ENCODE data around the gene ATAD3A.
"Not testable (repeated sequence)": the region's sequence is repeated elsewhere in the genome, so short reads cannot be mapped to it uniquely, and the experiment has no call there.

The ATAD3A gene

GRCh38 chr1:1490633-1491230 is 21.2 kb upstream of the ATAD3A start:
- no peak for DNase-seq

DNA sequence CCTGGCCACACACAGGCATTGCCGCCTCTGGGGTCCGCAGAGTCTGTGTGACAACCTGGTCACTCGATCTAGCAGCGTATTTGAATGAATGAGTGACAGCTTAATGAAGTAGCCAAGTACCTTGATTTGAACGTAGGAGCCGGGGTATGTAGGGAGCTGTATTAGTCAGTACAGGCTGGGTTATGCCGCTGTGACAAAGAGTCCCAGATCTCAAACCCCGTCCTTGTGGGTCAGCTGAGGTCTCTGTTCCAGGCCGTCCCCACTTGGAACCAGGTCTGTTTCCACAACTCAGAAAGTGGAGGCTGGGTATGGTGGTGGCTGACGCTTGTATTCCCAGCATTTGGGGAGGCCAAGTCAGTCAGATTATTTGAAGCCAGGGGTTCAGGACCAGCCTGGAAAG is 20.4 kb upstream of the ATAD3A start:
- DNase-seq: no peak

- not testable (repeated sequence) for DNase-seq
These were observed 17.7 kb upstream of the ATAD3A start for GRCh38 chr1:1494311-1494710.

GRCh38 chr1:1495461-1495975 is 16.4 kb upstream of the ATAD3A start:
- not testable (repeated sequence) for DNase-seq

- DNase-seq: peak; percentile 81
These were observed 7.1 kb upstream of the ATAD3A start for GRCh38 chr1:1504777-1505365.

DNA sequence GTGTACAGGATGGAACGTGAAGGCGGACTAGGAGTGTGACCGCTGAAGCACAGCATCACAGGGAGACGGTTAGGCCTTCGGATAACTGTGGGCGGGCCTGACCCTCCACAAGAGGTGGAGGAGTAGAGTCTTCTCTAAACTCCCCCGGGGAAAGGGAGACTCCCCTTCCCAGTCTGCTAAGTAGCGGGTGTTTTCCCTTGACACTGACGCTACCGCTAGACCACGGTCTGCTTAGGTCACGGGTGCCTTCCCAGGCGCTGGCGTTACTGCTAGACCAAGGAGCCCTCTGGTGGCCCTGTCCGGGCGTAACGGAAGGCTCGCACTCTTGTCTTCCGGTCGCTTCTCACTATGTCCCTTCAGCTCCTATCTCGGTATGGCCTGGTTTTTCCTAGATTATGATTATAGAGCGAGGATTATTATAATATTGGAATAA is 6.6 kb upstream of the ATAD3A start:
- not testable (repeated sequence) for DNase-seq

DNA sequence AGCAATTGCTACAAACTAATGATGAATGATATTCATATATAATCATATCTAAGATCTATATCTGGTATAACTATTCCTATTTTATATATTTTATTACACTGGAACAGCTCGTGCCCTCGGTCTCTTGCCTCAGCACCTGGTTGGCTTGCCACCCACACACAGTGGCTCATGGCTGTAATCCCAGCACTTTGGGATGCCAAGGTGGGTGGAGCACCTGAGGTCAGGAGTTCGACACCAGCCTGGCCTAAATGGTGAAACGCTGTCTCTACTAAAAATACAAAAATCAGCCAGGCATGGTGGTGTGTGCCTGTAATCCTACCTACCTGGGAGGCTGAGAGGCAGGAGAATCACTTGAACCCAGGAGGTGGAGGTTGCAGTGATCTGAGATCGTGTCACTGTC is 6.2 kb upstream of the ATAD3A start:
- not testable (repeated sequence) for DNase-seq

GRCh38 chr1:1507305-1507704 is 4.7 kb upstream of the ATAD3A start:
- DNase-seq: no peak

- not testable (repeated sequence) for DNase-seq
These were observed 3.0 kb upstream of the ATAD3A start for GRCh38 chr1:1508775-1509464.

GRCh38 chr1:1509465-1509850 is 2.5 kb upstream of the ATAD3A start:
- not testable (repeated sequence) for DNase-seq

DNA sequence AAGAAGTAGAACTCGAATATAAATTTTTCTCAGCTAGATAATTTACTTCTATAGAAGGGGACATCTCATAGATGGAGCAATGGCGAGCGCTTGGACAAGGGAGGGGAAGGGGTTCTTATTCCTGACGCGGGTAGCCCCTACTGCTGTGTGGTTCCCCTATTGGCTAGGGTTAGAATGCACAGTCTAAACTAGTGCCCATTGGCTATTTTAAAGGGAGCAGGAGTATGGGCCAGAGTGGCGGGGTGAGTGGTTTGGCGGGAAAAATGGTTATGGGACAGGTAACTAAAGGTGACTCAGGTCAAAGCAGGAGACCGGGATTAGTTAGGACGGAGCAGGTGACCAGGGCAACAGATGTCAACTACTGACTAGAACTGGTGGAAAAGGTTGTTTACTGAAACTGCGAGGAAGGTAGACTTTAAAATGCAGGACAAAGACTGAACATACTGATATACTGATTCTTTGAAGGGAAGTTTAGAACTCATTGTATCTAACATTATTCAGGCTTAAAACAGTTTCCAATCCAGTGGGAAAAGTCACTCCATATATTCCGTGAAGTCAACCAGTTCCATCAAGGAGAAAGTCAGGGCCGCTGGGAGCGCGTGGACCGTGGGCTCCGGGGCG is 940 bp upstream of the ATAD3A start:
- no peak for DNase-seq

DNA sequence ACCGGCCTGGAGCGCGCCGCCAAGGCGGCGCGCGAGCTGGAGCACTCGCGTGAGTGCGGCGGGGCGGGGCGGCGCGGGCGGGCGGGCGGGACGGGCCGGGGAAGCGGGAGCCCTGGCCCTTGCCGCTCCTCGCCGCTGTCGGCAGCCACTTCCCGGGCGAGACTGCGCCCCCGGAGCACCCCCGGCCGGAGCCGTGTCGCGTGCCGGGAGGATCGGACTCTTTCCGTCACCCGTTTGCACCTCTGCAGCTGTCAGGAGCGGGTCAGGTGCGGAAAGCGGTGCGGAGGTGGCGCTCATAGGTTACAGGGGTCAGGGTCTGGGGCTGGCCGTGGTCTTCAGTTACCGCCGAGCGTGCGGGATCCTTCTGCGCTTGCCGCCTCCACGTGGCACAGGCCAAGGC is 463 bp downstream of the ATAD3A start:
- DNase-seq: peak; percentile 74

GRCh38 chr1:1513675-1514074 is 1.7 kb downstream of the ATAD3A start:
- DNase-seq: not testable (repeated sequence)

DNA sequence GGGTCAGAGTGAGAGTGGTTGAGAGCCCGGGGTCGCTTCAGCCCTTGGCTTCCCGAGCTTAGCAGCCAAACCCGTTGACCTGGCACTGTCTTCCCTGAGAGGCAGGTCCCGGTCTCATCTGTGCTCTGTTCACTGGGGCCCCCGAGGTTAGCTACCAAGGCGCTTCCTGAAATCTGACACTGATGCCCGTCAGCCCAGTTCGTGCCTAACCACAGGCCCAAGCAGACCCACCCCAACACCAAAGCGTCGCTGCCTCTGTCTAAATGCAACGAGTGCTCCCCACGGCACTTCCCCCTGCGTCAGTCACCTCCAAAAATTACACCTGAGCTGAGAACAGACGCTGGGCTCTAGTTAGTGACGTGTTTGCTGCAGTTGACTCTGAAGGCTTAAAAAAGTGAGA is 2.4 kb downstream of the ATAD3A start:
- DNase-seq: not testable (repeated sequence)

DNA sequence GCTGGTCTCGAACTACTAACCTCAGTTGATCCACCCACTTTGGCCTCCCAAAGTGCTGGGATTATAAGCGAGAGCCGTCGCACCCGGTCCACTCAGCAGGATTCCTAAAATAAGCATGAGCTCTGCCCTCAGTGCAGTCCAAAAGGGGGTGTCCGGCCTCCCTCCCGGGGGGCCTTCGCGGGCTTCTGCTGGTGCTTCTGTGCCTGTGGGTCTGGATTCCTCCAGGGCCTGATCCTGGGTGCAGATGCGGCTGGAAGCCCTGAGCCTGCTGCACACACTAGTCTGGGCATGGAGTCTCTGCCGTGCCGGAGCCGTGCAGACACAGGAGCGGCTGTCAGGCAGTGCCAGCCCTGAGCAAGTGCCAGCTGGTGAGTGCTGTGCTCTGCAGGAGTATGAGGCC is 5.0 kb downstream of the ATAD3A start:
- DNase-seq: not testable (repeated sequence)

- no peak for DNase-seq
These were observed 6.1 kb downstream of the ATAD3A start for GRCh38 chr1:1517973-1518620.

- not testable (repeated sequence) for DNase-seq
These were observed 6.7 kb downstream of the ATAD3A start for GRCh38 chr1:1518621-1519007.

- not testable (repeated sequence) for DNase-seq
These were observed 8.0 kb downstream of the ATAD3A start for GRCh38 chr1:1519805-1520505.

GRCh38 chr1:1521331-1521730 is 9.4 kb downstream of the ATAD3A start:
- DNase-seq: no peak

GRCh38 chr1:1522536-1522935 is 10.6 kb downstream of the ATAD3A start:
- DNase-seq: not testable (repeated sequence)

GRCh38 chr1:1523226-1523625 is 11.3 kb downstream of the ATAD3A start:
- not testable (repeated sequence) for DNase-seq

DNA sequence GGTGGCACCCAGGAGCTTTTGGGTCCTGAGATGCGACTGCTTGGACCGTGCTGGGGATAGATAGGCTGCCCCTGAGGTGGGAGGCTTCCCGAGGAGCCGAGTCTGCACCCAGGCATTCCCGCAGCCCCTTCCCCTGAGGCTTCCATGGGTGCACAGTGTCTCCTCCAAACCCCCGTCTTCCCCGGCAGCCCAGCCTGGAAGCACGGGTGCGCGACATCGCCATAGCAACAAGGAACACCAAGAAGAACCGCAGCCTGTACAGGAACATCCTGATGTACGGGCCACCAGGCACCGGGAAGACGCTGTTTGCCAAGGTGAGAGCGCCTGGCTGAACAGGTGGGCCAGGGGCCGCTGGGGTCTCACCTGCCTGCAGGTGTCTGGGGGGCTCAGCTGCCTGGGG is 11.7 kb downstream of the ATAD3A start:
- not testable (repeated sequence) for DNase-seq
